Dendritic cell treated with granulocyte-macrophage colony-stimulating factor and Interleukin-4, amounts not matched to agents 40 ng/mL and 50 ng/mL, for 4 days (primary cell): Measurements from ENCODE around the gene BID.

Source experiments
- H3K27ac Mint-ChIP-seq: one replicate; pipeline ENCODE4 v1.8.0; 2022; ENCODE audit warnings: mild to moderate bottlenecking, mixed read lengths
- H3K27me3 Mint-ChIP-seq: one replicate; pipeline ENCODE4 v1.8.0; 2022; ENCODE audit warnings: mild to moderate bottlenecking, mixed read lengths
- H3K36me3 Mint-ChIP-seq: one replicate; pipeline ENCODE4 v1.8.0; 2022; ENCODE audit warnings: low read depth, mixed read lengths
- H3K4me1 Mint-ChIP-seq: one replicate; pipeline ENCODE4 v1.8.0; 2022; ENCODE audit warnings: low read depth, mixed read lengths
- H3K4me3 Mint-ChIP-seq: one replicate; pipeline ENCODE4 v1.8.0; 2022; ENCODE audit warnings: mild to moderate bottlenecking, moderate library complexity, mixed read lengths
- H3K9me3 Mint-ChIP-seq: one replicate; pipeline ENCODE4 v1.8.0; 2022; ENCODE audit warnings: mixed read lengths
- intact Hi-C: fragments of 100-400 bp; cut with micrococcal nuclease; formaldehyde crosslinking; loops from one replicate; pipeline ENCODE4 v1.15.0; 2022

BID gene

DNA sequence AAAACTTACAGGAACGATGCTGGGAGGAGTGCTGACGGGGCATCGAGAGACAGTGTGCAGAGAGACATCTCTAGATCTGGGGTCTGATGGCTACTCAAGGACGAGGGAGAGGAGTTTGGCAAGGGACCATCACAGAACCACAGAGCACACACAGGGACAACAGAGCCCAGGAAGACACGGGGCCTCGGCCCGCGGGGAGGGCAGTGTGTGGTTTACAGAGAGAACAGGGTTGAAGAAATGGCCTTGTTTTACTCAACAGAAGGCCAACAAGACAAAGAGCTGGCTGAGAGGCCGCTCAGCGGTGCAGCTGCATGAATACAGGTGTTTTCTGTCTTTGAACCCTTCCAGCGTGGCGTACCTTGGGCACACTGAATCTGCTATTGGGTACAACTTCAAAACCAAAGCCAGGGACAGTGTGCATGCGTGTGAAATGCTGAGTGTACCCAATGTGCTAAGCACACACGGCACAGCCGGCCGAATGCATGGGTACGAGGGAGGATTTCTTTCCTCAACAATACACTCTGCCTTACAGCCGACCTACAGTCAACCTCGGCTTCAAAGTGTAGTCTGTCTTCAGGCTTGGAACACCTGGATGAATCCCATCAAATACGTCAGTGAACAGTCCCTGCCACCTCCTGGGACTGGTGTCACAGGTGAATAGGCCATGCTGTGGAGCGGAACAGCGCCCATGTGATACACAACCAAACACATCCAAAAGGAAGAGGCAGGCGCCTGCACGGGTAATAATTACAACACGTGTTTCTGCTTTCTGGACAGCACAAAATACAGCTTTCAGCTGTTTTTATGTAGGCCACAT, 20.7 kb upstream of the BID start:
- no peak overlapping the region for H3K4me3 Mint-ChIP-seq
- no peaks in the 10 kb centered on the region for H3K9me3 Mint-ChIP-seq
- H3K27me3 Mint-ChIP-seq = peaks cover 10% of the 10 kb centered on the region
- intact Hi-C loops = no loop called here
- H3K36me3 Mint-ChIP-seq = no peaks in the 10 kb centered on the region
- H3K4me1 Mint-ChIP-seq = peaks cover 44% of the 10 kb centered on the region
- H3K27ac Mint-ChIP-seq = peak overlapping the region; percentile 58

DNA sequence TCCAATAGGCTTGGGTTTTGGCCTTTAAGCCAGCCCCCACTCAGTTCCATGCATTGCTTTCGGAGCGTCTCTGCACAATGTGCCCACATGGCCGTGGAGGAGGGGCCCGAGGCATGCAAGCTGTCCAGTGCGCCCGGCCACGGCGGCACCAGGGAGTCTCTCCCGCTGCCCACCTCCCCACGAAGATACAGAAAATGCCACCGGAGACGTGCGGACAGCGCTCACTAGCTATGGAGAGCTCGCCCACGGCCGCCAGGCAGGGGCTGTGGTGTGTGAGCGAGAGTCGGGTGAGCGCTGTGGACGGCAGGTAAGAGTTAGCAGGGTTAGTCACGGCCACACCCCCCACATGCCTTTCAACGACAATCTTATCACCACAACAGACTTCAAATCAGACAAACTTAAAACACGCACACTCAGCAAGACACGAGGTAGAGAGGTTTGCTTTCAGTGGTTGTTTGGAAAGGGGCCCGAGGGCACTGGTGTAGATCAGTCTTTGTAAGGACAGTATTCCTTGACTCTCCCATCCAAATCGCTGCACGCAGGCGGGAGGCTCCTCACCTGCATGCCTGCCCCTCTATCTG, 18.7 kb upstream of the BID start:
- peaks cover 11% of the 10 kb centered on the region for H3K27me3 Mint-ChIP-seq
- H3K9me3 Mint-ChIP-seq = no peaks in the 10 kb centered on the region
- intact Hi-C loops = no loop called here
- no peak overlapping the region for H3K4me3 Mint-ChIP-seq
- H3K36me3 Mint-ChIP-seq = no peaks in the 10 kb centered on the region
- H3K27ac Mint-ChIP-seq = no peak overlapping the region
- H3K4me1 Mint-ChIP-seq = peaks cover 34% of the 10 kb centered on the region

DNA sequence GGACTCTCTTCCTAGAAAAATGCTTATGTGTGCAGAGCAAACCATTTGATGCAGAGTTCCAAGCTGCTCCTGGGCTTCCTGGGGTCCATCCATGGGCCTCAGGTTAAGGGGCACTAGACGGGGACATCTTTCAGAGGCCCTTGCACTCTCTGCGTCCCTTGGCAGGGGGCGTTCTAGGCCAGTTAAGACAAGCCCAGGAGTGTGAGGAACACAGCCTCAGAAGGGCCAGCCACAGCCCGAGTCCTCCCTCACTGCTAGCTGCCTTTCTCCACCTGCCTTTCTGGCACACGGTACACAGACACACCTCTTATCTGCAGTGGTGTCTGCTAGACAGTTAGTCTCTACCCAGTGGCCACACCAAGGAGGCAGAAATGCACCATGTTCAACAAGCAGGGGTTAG, 18.0 kb upstream of the BID start:
- Mint-ChIP-seq H3K4me3 (no peak overlapping the region), H3K36me3 (no peaks in the 10 kb centered on the region), H3K27ac (no peak overlapping the region), H3K27me3 (peaks cover 11% of the 10 kb centered on the region), H3K4me1 (peaks cover 27% of the 10 kb centered on the region), H3K9me3 (no peaks in the 10 kb centered on the region)
- intact Hi-C loops = no loop called here

DNA sequence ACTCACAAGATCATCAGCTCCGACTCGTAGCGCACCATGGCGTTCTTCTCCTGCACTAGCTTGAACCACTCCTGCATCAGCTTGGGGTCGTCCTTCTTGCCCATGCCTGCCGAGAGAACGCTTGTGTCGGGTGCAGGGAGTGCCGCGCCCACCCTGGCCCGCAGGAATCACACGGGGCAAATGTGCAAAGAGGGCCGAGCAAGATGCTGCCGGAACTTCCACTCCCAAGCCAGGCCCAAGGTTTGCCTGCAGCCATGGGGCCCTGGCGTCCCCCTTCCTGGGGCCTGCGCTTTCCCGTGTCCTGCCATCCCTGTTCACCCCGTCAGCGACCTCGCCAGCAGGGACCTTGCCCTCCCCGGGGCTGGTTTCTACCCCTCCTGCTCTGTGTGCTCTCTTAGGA, 16.9 kb upstream of the BID start:
- peaks cover 27% of the 10 kb centered on the region for H3K4me1 Mint-ChIP-seq
- no peaks in the 10 kb centered on the region for H3K9me3 Mint-ChIP-seq
- no peak overlapping the region for H3K4me3 Mint-ChIP-seq
- H3K27me3 Mint-ChIP-seq = peaks cover 11% of the 10 kb centered on the region
- intact Hi-C loops = no loop called here
- H3K27ac Mint-ChIP-seq = no peak overlapping the region
- H3K36me3 Mint-ChIP-seq = no peaks in the 10 kb centered on the region

DNA sequence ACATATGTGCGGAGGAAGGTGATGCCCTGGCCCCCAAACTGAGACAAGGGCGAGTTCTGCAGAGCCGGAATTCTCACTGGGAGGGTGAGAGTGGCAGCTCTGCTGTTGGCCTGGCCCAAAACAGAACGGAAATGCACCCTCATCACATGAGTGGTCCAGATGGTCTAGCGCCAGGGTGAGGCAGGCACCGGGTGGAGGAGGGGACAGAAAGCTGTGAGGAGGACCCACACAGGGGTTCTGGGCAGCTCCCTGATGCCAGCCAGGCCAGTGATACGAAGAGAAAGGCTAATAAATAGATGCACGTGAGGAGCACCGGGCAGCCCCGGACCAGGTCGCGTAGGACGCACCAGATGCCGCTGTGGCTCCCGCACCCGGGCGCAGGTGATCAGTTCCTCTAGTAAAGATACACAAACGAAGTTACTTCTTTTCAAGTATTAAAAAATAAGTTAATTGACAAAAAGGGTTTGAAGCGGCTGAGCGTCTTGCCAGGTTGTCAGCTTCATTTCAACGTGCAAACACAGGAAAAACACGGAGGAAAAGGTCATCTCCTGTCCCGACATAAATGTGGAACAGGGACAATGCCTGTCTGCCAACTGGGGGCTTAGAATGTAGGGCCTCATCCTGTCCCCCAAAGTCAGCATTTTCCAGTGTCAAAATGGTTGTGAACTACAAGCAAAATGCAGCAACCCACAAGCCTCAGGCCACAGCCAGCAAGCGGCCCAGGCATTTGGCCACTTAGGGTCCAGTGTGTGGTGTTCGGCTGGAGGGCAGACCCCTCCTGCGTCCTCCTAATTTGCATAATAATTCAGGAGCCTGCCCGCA, 15.3 kb upstream of the BID start:
- intact Hi-C loops = no loop called here

GRCh38 chr22:17788528-17789378, 14.5 kb upstream of the BID start:
- intact Hi-C loops = no loop called here
- H3K27ac Mint-ChIP-seq = no peak overlapping the region
- H3K4me3 Mint-ChIP-seq = no peak overlapping the region
- H3K27me3 Mint-ChIP-seq = peaks cover 7% of the 10 kb centered on the region
- no peaks in the 10 kb centered on the region for H3K36me3 Mint-ChIP-seq
- no peaks in the 10 kb centered on the region for H3K9me3 Mint-ChIP-seq
- H3K4me1 Mint-ChIP-seq = peaks cover 14% of the 10 kb centered on the region

More for the DNA sequence above, 15.3 kb upstream of the BID start:
- Mint-ChIP-seq H3K36me3 (no peaks in the 10 kb centered on the region), H3K9me3 (no peaks in the 10 kb centered on the region), H3K27ac (no peak overlapping the region), H3K4me1 (peaks cover 17% of the 10 kb centered on the region), H3K4me3 (no peak overlapping the region), H3K27me3 (peaks cover 8% of the 10 kb centered on the region)

GRCh38 chr22:17787716-17788330, 13.6 kb upstream of the BID start:
- Mint-ChIP-seq H3K4me1 (peaks cover 23% of the 10 kb centered on the region), H3K36me3 (no peaks in the 10 kb centered on the region), H3K27ac (no peak overlapping the region), H3K4me3 (no peak overlapping the region), H3K9me3 (no peaks in the 10 kb centered on the region), H3K27me3 (peaks cover 3% of the 10 kb centered on the region)
- intact Hi-C loops = no loop called here

DNA sequence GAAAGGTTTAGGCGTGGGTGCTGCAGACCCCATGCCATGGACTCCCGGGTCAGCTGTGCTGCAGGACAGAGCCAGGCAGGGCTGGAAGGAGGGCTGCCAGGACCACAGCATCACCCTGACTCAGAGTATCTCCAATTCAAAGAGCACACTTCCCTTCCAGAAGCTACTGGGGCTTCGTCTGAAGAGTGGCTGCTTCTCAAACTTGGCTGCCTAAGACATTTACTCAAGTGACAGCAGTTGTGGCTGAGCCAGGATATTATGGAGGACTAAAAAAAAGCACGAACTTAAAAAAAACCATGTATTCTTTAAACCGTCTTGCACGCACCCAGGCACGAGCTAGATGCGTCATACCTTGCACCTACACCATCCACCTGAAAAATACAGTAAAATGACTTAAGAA, 13.0 kb upstream of the BID start:
- no peaks in the 10 kb centered on the region for H3K9me3 Mint-ChIP-seq
- H3K4me3 Mint-ChIP-seq = no peak overlapping the region
- H3K27me3 Mint-ChIP-seq = peaks cover 3% of the 10 kb centered on the region
- no peak overlapping the region for H3K27ac Mint-ChIP-seq
- H3K36me3 Mint-ChIP-seq = no peaks in the 10 kb centered on the region
- intact Hi-C loops = no loop called here
- peaks cover 29% of the 10 kb centered on the region for H3K4me1 Mint-ChIP-seq

DNA sequence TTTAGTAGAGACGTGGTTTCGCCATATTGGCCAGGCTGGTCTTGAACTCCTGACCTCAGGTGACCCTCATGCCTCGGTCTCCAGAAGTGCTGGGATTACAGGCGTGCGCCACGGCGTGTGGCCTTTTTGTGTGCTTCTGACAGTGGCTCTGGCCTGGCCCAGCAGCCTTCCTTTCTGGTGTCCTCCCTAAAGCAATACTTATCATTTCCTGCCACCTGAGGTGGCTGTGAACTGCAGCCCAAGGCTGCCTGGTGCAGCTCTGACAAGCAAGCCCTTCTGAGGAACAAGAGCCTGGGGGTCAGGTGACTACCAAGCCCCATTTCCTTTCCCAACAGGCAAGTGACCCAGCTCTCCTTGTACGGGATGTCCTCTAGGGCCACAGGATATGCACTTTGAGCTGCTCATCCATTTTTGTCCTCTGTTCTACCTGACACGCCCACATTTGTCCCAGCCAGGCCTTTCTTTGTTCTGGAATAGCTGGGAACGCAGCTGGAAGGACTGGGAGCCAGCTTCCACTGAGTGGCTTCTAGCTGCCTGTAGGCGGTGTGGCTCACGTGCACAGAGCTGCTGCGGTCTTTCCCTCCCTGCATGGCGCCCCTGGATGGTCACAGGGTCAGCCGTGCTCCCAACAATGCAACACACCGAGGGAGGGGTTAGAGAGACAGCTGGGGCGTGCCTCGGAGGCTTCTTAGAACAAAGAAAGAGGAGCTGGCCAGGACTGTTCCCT, 12.3 kb upstream of the BID start:
- Mint-ChIP-seq H3K4me1 (peaks cover 35% of the 10 kb centered on the region), H3K9me3 (no peaks in the 10 kb centered on the region), H3K27ac (peak overlapping the region; percentile 47), H3K36me3 (no peaks in the 10 kb centered on the region), H3K4me3 (no peak overlapping the region), H3K27me3 (peaks cover 3% of the 10 kb centered on the region)
- intact Hi-C loops = no loop called here

GRCh38 chr22:17785185-17786184, 11.2 kb upstream of the BID start:
- Mint-ChIP-seq H3K9me3 (no peaks in the 10 kb centered on the region), H3K4me1 (peaks cover 46% of the 10 kb centered on the region), H3K27ac (peak overlapping the region; percentile 87), H3K36me3 (no peaks in the 10 kb centered on the region), H3K4me3 (no peak overlapping the region), H3K27me3 (peaks cover 3% of the 10 kb centered on the region)
- intact Hi-C loops = no loop called here

- H3K4me1 Mint-ChIP-seq = peaks cover 54% of the 10 kb centered on the region
- H3K27ac Mint-ChIP-seq = peak overlapping the region; percentile 87
- intact Hi-C loops = no loop called here
- H3K9me3 Mint-ChIP-seq = no peaks in the 10 kb centered on the region
- no peak overlapping the region for H3K4me3 Mint-ChIP-seq
- H3K36me3 Mint-ChIP-seq = no peaks in the 10 kb centered on the region
- peaks cover 3% of the 10 kb centered on the region for H3K27me3 Mint-ChIP-seq
Measured at GRCh38 chr22:17784776-17785175, 10.5 kb upstream of the BID start.
